ENCODE results near the gene TPST2. TPM values are rescaled to one million over a fixed set of nuclear protein-coding genes. Genes with fewer than 3 reads are reported as not detected.
A peak's percentile ranks its signal among the peaks of the same experiment; 100 is the strongest.

TPST2 gene
- polyA plus RNA-seq, 3 donors = 62.8 to 83.8 (median 69.5) TPM

GRCh38 chr22:26612652-26613051, 22.7 kb upstream of the TPST2 start:
- H3K4me3 Mint-ChIP-seq = no peak overlapping the region
- Histone ChIP-seq H3K27me3 (ENCODE audit: control insufficient read depth in 2 of 2, insufficient read depth in 2 of 2, low read length in 2 of 2) (no peaks in the 10 kb centered on the region), H2AFZ (ENCODE audit: insufficient read depth, low read depth, low read length, poor library complexity, severe bottlenecking) (no peak overlapping the region), H3K4me1 (ENCODE audit: control insufficient read depth in 1 of 2, insufficient read depth in 2 of 2, low read length in 2 of 2) (peaks cover 17 to 21% of the 10 kb centered on the region in 2 donors), H4K20me1 (ENCODE audit: insufficient read depth, low read length) (no peaks in the 10 kb centered on the region), H3K79me2 (ENCODE audit: insufficient read depth, low read length) (no peaks in the 10 kb centered on the region), H3K9me3 (replicated peaks in 1 of 2; ENCODE audit: control insufficient read depth in 1 of 2, insufficient read depth in 1 of 2, low read length in 2 of 2) (no peaks in the 10 kb centered on the region), H3K27ac (ENCODE audit: low read depth in 1 of 2, low read length in 2 of 2) (no peak overlapping the region), H3K9ac (ENCODE audit: insufficient read depth, low read length, poor library complexity, severe bottlenecking) (no peak overlapping the region), H3K4me3 (replicated peaks in 1 of 3; ENCODE audit: low read depth in 2 of 3, low read length in 3 of 3) (no peak overlapping the region), H3K36me3 (replicated peaks in 1 of 2; ENCODE audit: control insufficient read depth in 1 of 2, insufficient read depth in 2 of 2, low read length in 2 of 2) (no peaks in the 10 kb centered on the region), H3K4me2 (replicated peaks; ENCODE audit: extremely low read depth, low read length, poor library complexity, severe bottlenecking) (no peak overlapping the region)
- H3K9me3 Mint-ChIP-seq = no peaks in the 10 kb centered on the region
- TF ChIP-seq CTCF (IDR thresholded peaks at IDR 0.05) = no peak
- H3K4me1 Mint-ChIP-seq = peaks cover 31% of the 10 kb centered on the region
- no peak for DNase-seq
- no peaks in the 10 kb centered on the region for H3K36me3 Mint-ChIP-seq
- no peak overlapping the region for H3K27ac Mint-ChIP-seq
- intact Hi-C loops (cut with micrococcal nuclease) = no loop called here
- peaks cover 2 to 6% (median 3%) of the 10 kb centered on the region in 3 donors for H3K27me3 Mint-ChIP-seq (ENCODE audit: low read depth in 3 of 3)
- WGBS (ENCODE audit: insufficient coverage) = 100% methylated on average over 4 of the region's 4 CpGs

- Histone ChIP-seq H3K4me2 (replicated peaks; ENCODE audit: extremely low read depth, low read length, poor library complexity, severe bottlenecking) (no peak overlapping the region), H3K9me3 (replicated peaks in 1 of 2; ENCODE audit: control insufficient read depth in 1 of 2, insufficient read depth in 1 of 2, low read length in 2 of 2) (no peaks in the 10 kb centered on the region), H3K79me2 (ENCODE audit: insufficient read depth, low read length) (no peaks in the 10 kb centered on the region), H3K27me3 (ENCODE audit: control insufficient read depth in 2 of 2, insufficient read depth in 2 of 2, low read length in 2 of 2) (no peaks in the 10 kb centered on the region), H4K20me1 (ENCODE audit: insufficient read depth, low read length) (no peaks in the 10 kb centered on the region), H3K4me1 (ENCODE audit: control insufficient read depth in 1 of 2, insufficient read depth in 2 of 2, low read length in 2 of 2) (peaks cover 8 to 11% of the 10 kb centered on the region in 2 donors), H3K9ac (ENCODE audit: insufficient read depth, low read length, poor library complexity, severe bottlenecking) (no peak overlapping the region), H3K4me3 (replicated peaks in 1 of 3; ENCODE audit: low read depth in 2 of 3, low read length in 3 of 3) (no peak overlapping the region), H3K36me3 (replicated peaks in 1 of 2; ENCODE audit: control insufficient read depth in 1 of 2, insufficient read depth in 2 of 2, low read length in 2 of 2) (no peaks in the 10 kb centered on the region), H2AFZ (ENCODE audit: insufficient read depth, low read depth, low read length, poor library complexity, severe bottlenecking) (no peak overlapping the region), H3K27ac (ENCODE audit: low read depth in 1 of 2, low read length in 2 of 2) (no peak overlapping the region)
- DNase-seq = no peak
- no peaks in the 10 kb centered on the region for H3K9me3 Mint-ChIP-seq
- H3K4me1 Mint-ChIP-seq = peaks cover 18% of the 10 kb centered on the region
- peak overlapping the region in 1 of 7 donors; percentile 12 for H3K27ac Mint-ChIP-seq
- intact Hi-C loops (cut with micrococcal nuclease) = no loop called here
- 100% methylated on average over 2 of the region's 2 CpGs for WGBS (ENCODE audit: insufficient coverage)
- H3K36me3 Mint-ChIP-seq = no peaks in the 10 kb centered on the region
- H3K27me3 Mint-ChIP-seq (ENCODE audit: low read depth in 3 of 3) = peaks cover 1 to 5% (median 3%) of the 10 kb centered on the region in 3 donors
- no peak for TF ChIP-seq CTCF (IDR thresholded peaks at IDR 0.05)
- H3K4me3 Mint-ChIP-seq = no peak overlapping the region
Measured at GRCh38 chr22:26610996-26611395, 21.1 kb upstream of the TPST2 start.

All from CD14-positive monocyte (primary cell).